Measurements from ENCODE around the gene ATP10D. TPM values are rescaled to one million over a fixed set of nuclear protein-coding genes. Genes with fewer than 3 reads are reported as not detected.

ATP10D gene
- total RNA-seq, 1 donor from 2014 or later: 1.9 TPM

GRCh38 chr4:47631161-47631560 lies 146.1 kb downstream of the ATP10D start:
- no peak overlapping the region for H3K27ac Mint-ChIP-seq
- H3K9me3 Mint-ChIP-seq: no peaks in the 10 kb centered on the region
- intact Hi-C loops (cut with micrococcal nuclease): no loop called here
- H3K27me3 Mint-ChIP-seq (ENCODE audit: insufficient read depth): peaks cover 2% of the 10 kb centered on the region
- H3K36me3 Mint-ChIP-seq (ENCODE audit: low read depth): no peaks in the 10 kb centered on the region
- no peak overlapping the region for H3K4me3 Mint-ChIP-seq
- H3K4me1 Mint-ChIP-seq (ENCODE audit: low read depth): no peaks in the 10 kb centered on the region
- no peak for DNase-seq (ENCODE audit: low spot score)

- intact Hi-C loops (cut with micrococcal nuclease): no loop called here
- H3K27me3 Mint-ChIP-seq (ENCODE audit: insufficient read depth): peaks cover 8% of the 10 kb centered on the region
- H3K36me3 Mint-ChIP-seq (ENCODE audit: low read depth): no peaks in the 10 kb centered on the region
- no peak overlapping the region for H3K4me3 Mint-ChIP-seq
- H3K9me3 Mint-ChIP-seq: no peaks in the 10 kb centered on the region
- no peak overlapping the region for H3K27ac Mint-ChIP-seq
- no peak for DNase-seq (ENCODE audit: low spot score)
- no peaks in the 10 kb centered on the region for H3K4me1 Mint-ChIP-seq (ENCODE audit: low read depth)
These were observed 154.5 kb downstream of the ATP10D start for GRCh38 chr4:47639531-47639930.

DNA sequence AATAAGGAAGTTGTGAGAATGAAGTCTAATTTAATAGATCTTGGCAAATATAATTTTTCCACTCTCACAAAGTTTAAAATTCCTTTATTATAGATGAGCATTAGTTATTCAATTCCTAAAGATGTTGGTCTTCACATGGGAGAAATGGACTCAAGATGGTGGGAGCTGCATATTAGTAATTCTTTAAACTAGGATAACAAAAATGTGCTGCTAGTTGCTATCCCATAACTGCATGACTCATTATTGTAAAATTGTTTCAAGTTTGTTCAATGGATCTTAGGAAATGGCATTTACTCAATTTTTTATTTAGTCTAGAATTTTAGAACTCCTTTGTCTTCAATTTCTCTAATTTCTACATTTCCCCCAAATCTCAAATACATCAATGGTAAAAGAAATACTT lies 155.8 kb downstream of the ATP10D start:
- H3K4me1 Mint-ChIP-seq (ENCODE audit: low read depth): no peaks in the 10 kb centered on the region
- H3K27ac Mint-ChIP-seq: no peak overlapping the region
- DNase-seq (ENCODE audit: low spot score): no peak
- H3K4me3 Mint-ChIP-seq: no peak overlapping the region
- H3K27me3 Mint-ChIP-seq (ENCODE audit: insufficient read depth): peaks cover 7% of the 10 kb centered on the region
- H3K9me3 Mint-ChIP-seq: no peaks in the 10 kb centered on the region
- H3K36me3 Mint-ChIP-seq (ENCODE audit: low read depth): no peaks in the 10 kb centered on the region
- intact Hi-C loops (cut with micrococcal nuclease): no loop called here

GRCh38 chr4:47641755-47642154 lies 156.7 kb downstream of the ATP10D start:
- Mint-ChIP-seq H3K27me3 (ENCODE audit: insufficient read depth) (peaks cover 6% of the 10 kb centered on the region), H3K4me1 (ENCODE audit: low read depth) (no peaks in the 10 kb centered on the region), H3K9me3 (no peaks in the 10 kb centered on the region), H3K4me3 (no peak overlapping the region), H3K27ac (no peak overlapping the region), H3K36me3 (ENCODE audit: low read depth) (no peaks in the 10 kb centered on the region)
- no peak for DNase-seq (ENCODE audit: low spot score)
- intact Hi-C loops (cut with micrococcal nuclease): no loop called here

DNA sequence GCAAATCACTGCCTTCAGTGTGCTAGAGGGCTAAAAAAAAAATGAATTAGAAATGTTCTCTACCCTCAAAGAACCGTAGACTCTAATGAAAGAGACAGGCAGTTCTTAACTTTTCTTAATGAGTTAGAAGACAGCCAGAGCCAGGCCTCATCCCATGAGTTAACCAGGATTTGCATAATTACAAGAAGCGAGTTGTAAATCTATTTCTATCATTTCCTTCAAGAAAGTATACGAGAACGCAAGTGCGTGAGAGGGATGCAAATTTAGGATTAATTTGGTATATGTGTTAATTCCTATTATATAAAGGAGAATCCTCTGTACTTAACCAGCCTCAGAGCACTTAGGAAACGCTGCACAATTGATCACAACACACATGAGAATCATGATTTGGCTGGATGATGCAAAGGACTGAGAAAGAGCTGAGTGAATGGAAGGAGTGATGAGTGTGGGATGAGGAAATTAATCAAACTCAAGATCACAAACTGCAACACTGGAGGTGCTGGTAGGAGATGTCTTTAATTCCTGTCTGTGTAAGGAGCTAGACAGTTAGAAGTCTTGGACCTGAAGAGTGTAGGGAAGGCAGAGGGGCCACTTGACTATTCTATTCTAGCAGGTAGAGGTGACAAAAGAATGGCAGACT lies 157.2 kb downstream of the ATP10D start:
- no peak for DNase-seq (ENCODE audit: low spot score)
- H3K9me3 Mint-ChIP-seq: no peaks in the 10 kb centered on the region
- no peak overlapping the region for H3K27ac Mint-ChIP-seq

More for the DNA sequence above, 157.2 kb downstream of the ATP10D start:
- Mint-ChIP-seq H3K27me3 (ENCODE audit: insufficient read depth) (peaks cover 6% of the 10 kb centered on the region), H3K4me1 (ENCODE audit: low read depth) (no peaks in the 10 kb centered on the region), H3K36me3 (ENCODE audit: low read depth) (no peaks in the 10 kb centered on the region), H3K4me3 (no peak overlapping the region)
- intact Hi-C loops (cut with micrococcal nuclease): no loop called here

Other genes starting within 250 kb of the ATP10D start
- 15.8 and 15.9 TPM in 2 replicates for gene COMMD8, start 21.6 kb upstream of the ATP10D start, total RNA-seq

Data from activated T-helper 1 cell treated with anti-CD3 and anti-CD28 coated beads, Interleukin-12 subunit alpha, Interleukin-12 subunit beta, Interleukin-2, Interleukin-4 antibody, amounts not matched to agents 30 ng/mL and 10 ng/mL and 1 ng/mL, durations not matched to agents 14 hours and 24 hours and 36 hours (primary cell).